PFSK-1 (cell line): ENCODE data around the gene INPP5A.

ENCODE experiments used
- FOXP2 ChIP-seq: optimal IDR thresholded peaks from 2 replicates; pipeline ENCODE3; 2011; ENCODE audit warnings: borderline replicate concordance, control low read depth, inconsistent platforms; ENCODE audit not compliant: insufficient read depth; ENCODE audit errors: extremely low read length, extremely low read depth
- POLR2AphosphoS5 ChIP-seq: IDR thresholded peaks from 2 replicates; pipeline ENCODE4 v1.6.1; 2012; ENCODE audit warnings: low read depth, mild to moderate bottlenecking, control low read depth, low read length, moderate library complexity
- REST ChIP-seq, 2 experiments: IDR thresholded peaks; 2 replicates each; pipeline versions ENCODE4 v1.6.1 to v1.8.0; 2011 to 2012; ENCODE audit warnings: low read depth in 2 of 2, low read length in 2 of 2, control low read depth in 1 of 2, inconsistent platforms in 1 of 2, mild to moderate bottlenecking in 1 of 2, moderate library complexity in 1 of 2; ENCODE audit not compliant: insufficient read depth in 1 of 2
- SIN3A ChIP-seq: IDR thresholded peaks from 2 replicates; pipeline ENCODE4 v1.6.1; 2012; ENCODE audit warnings: mild to moderate bottlenecking, low read length, moderate library complexity, borderline replicate concordance; ENCODE audit not compliant: insufficient read depth
- TAF1 ChIP-seq: IDR thresholded peaks from 2 replicates; pipeline ENCODE4 v1.6.1; 2012; ENCODE audit warnings: low read length, control low read depth, borderline replicate concordance; ENCODE audit not compliant: insufficient read depth

Gene INPP5A

DNA sequence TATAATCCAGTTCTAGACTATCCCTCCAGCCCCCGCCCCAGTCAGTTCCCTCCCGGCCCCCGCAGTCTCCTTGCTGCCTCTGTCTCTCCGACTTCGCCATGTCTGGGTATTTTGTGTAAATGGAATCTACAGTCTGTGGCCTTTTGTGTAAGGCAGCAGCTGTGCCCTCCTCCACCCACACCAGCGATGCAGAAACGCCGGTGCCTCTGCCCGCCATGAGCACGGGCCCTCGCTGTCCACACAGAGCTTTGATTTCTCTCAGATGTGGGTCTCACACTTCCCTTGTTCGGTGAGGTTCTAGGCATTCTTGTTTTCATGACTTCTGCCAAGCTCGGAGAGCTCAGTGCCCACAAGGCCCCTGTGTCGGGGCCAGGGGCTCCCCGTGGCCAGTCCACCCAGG, 210.5 kb downstream of the INPP5A start:
- no peak for TF ChIP-seq POLR2AphosphoS5
- TF ChIP-seq FOXP2 = no peak
- no peak for TF ChIP-seq SIN3A
- no peak for TF ChIP-seq TAF1
- no peak for TF ChIP-seq REST (IDR thresholded peaks at IDR 0.05; ENCODE audit: insufficient read depth in 1 of 2, low read depth in 2 of 2, low read length in 2 of 2)

DNA sequence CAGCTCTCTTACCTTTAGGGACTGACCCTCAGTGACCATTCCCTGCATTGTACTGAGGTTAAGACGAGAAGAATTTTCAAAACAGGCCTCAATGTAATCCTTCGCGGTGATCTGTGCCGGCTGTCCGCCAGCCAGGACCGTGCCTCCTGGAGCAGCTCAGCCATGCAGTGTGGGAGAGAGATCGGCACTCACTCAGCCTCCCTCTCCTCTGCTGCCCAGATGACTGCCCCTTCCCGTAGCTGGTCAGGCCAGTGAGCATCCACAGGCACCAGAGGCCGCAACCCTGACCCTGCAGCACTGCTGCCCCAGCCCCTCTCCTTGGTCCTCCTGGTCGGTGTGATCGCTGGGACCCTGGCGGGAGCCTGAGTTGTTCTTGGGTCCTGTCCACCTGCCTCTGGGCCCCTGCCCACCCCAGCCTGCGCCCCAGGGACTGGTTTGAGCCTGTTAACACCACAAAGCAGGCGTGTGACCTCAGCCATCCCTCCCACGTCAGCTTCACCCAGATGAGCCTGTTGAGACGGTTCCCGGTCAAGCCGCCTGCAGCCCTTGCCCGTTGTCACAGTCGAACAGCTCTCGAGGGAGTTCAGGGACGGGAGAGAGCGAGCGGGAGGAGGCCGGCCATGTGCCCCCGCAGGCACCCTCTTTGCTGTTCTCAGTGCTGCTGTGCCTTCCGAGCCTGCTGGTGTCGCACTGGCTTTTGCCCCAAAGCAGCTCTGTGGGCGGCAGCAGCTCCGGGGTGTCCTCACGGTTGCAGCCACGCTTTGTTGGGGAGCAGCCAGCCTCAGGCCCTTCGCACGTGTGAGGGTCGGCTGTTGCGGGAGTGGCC, 211.2 kb downstream of the INPP5A start:
- TF ChIP-seq REST (IDR thresholded peaks at IDR 0.05; ENCODE audit: insufficient read depth in 1 of 2, low read depth in 2 of 2, low read length in 2 of 2) (no peak), POLR2AphosphoS5 (no peak), SIN3A (no peak), FOXP2 (no peak), TAF1 (no peak)

DNA sequence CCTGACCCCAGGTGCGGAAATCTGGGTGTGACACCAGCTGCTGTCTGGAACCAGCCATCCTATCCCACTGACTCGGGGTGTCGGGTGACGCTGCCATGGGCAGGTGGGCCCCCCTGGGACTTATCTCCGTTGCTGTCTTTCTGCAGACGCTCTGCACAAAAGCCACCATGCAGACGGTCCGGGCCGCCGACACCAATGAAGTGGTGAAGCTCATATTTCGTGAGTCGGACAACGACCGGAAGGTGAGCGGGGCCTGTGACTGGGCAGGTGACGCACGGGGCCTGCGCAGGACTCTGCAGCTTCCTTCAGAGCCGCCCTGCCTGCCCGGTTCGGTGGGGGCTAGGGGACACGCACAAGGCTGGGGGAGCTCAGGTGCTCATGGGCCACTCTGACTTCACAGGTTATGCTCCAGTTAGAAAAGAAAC, 211.8 kb downstream of the INPP5A start:
- no peak for TF ChIP-seq REST (IDR thresholded peaks at IDR 0.05; ENCODE audit: insufficient read depth in 1 of 2, low read depth in 2 of 2, low read length in 2 of 2)
- TF ChIP-seq TAF1 = no peak
- no peak for TF ChIP-seq POLR2AphosphoS5
- TF ChIP-seq SIN3A = no peak
- TF ChIP-seq FOXP2 = no peak

DNA sequence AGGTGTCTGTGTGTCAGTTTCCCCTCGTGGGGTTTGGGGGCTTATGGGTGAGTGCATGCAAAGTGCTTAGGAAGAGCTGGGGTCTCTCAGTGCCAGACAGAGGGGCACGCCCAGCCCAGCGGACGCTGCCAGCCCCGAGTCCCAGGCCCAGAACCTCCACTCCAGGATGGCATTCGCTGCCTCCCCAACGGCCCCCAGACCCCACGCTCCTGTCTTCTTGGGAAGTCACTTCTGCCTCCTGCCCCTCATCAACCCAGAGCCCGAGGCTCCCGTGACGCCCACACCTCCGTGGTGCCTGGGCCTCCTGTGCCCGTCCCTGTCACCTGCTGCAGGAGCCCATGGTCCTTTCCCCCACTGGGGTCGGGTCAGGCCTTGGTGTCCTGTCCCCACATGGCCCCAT, 213.3 kb downstream of the INPP5A start:
- no peak for TF ChIP-seq POLR2AphosphoS5
- no peak for TF ChIP-seq FOXP2
- no peak for TF ChIP-seq TAF1
- TF ChIP-seq REST (IDR thresholded peaks at IDR 0.05; ENCODE audit: insufficient read depth in 1 of 2, low read depth in 2 of 2, low read length in 2 of 2) = no peak
- no peak for TF ChIP-seq SIN3A
